Sigmoid colon (tissue), 4 donors: Measurements from ENCODE around the gene RBM48.

ENCODE experiments used
- CTCF ChIP-seq, 4 experiments: fragments of 450-650 bp in 3 of 4; fragments of 200-600 bp in 1 of 4; IDR thresholded peaks; one replicate each; pipeline ENCODE4 v1.5.1; 2016 to 2019; ENCODE audit warnings: antibody characterized with exemption in 4 of 4, mild to moderate bottlenecking in 3 of 4, moderate library complexity in 2 of 4
- EP300 ChIP-seq, 4 donors: sonication (generic); formaldehyde crosslinking; IDR thresholded peaks; one replicate each; pipeline ENCODE4 v1.6.1; 2017; ENCODE audit warnings: antibody characterized with exemption in 4 of 4
- POLR2A ChIP-seq, 2 donors: fragments of 450-650 bp; IDR thresholded peaks; one replicate each; pipeline ENCODE4 v1.6.1; 2016; ENCODE audit warnings: antibody characterized with exemption in 2 of 2, mild to moderate bottlenecking in 2 of 2, moderate library complexity in 2 of 2
- POLR2AphosphoS5 ChIP-seq, 4 donors: sonication (generic); formaldehyde crosslinking; IDR thresholded peaks; one replicate each; pipeline ENCODE4 v1.6.1; 2017; ENCODE audit warnings: antibody characterized with exemption in 4 of 4

GRCh38 chr7:92557249-92557648 lies 28.7 kb downstream of the RBM48 start:
- TF ChIP-seq CTCF (IDR thresholded peaks at IDR 0.05) = no peak
- TF ChIP-seq EP300 (IDR thresholded peaks at IDR 0.05) = no peak
- no peak for TF ChIP-seq POLR2AphosphoS5 (IDR thresholded peaks at IDR 0.05)
- no peak for TF ChIP-seq POLR2A (IDR thresholded peaks at IDR 0.05)
